ENCODE measurements around the gene RASSF7.
A peak's percentile ranks its signal among the peaks of the same experiment; 100 is the strongest.

The RASSF7 gene

DNA sequence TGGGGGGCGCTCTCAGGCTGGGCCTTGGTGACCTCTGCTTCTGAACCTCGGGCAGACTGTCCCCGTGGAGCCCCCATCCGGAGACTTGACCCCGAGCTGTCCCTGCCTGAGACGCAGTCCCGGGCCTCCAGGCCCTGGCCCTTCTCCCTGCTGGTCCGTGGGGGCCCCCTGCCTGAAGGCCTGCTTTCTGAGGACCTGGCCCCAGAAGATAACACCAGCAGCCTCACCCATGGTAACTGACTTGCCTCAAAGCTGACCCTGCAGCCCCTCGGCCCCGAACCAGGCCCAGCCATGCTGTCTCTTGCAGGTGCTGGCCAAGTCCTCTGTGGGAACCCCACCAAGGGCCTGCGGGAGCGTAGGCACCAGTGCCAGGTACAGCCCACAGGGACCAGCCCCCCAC is 9.2 kb upstream of the RASSF7 start:
- no peak for DNase-seq (ENCODE audit: low spot score)

DNA sequence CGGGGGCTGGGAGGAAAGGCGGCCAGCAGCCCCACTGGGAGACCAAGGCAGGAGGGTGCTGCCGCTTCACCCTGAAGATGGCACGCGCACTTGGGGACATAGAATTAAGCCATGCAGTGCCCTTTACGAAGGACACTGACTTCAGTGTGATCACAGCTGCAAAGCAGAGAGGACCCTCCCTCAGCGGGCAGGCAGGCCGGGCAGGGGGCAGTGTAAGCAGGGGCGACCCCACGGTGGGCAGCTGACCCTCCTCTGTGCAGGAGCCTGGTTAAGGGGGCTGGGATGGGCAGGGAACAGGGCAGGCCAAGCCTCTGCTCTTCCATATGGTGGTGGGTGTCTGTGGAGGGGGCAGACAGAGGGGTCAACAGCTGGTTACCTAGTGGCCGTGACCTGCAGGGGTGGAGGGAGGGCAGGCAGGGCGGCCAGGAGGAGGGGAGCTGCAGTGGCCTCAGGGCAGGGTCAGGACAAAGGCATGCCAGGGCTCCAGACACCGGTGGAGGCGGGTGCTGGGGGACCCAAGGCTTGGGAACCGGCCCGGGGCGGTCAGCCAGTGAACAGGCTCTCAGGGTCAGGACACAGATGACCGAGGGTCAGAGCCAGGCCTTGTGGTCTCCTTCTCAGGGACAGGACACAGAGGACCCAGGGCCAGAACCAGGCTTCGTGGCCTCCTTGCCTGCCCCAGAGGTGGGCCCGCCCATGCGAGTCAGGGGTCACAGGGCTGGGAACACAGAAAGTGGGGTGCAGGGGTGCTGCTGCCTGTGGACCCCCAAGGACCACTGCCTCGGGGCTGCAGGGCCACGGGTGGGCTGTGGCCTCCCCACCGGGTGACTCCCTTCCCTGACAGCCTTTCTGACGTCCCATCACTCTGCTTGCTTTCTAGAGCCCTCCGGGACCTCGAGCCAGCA is 7.4 kb upstream of the RASSF7 start:
- no peak for DNase-seq (ENCODE audit: low spot score)

DNA sequence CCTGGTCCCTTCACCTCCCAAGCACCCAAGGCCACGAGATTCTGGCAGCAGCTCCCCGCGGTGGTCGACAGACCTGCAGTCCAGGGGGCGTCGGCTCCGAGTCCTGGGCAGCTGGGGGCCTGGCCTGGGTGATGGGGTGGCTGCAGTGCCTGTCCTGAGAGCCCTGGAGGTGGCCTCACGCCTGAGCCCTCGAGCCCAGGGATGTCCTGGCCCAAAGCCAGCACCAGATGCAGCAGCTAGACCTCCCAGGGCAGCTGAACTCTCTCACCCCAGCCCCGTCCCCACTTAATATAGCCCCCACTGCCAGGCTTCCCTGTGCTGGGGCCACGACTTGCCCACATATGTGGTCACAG is 6.8 kb upstream of the RASSF7 start:
- no peak for DNase-seq (ENCODE audit: low spot score)

DNA sequence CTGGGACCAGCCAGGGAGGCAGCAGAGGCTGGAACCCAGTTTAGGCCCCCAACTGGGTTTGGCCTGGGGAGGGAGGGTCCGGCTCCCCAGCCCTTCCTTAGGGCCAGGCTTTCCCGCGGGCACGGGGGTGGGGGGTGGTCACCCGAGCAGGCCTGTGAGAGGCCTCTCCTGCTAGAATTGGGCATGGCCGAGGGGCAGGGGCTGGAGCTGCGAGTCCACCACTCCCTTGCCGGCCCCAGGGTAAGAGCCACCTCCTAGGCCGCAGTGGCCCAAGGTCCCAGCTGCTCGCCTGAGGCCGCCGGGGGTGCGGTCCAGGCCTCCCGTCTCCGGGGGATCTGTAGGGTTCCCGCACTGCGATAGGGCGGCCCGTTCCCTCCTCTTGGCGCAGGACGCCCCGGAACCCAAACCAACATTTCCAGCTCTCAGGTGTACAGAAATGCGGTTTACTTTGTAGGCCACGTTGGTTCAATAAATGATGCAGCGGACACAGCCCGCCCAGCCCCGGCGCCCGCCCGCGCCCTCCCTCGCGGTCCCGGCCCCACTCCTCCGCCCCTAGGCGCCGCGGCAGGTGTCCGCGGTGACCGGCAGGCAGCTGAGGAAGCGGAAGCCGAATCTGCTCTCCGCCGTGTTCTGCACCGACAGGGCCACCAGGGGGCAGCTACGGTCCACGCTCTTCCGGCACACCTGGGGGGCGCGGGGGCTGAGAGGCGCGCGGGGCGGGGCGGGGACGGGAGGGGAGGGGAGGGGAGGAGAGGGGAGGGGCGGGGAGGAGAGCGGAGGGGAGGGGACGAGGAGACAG is 6.1 kb upstream of the RASSF7 start:
- DNase-seq (ENCODE audit: low spot score) = peak; percentile 87

DNA sequence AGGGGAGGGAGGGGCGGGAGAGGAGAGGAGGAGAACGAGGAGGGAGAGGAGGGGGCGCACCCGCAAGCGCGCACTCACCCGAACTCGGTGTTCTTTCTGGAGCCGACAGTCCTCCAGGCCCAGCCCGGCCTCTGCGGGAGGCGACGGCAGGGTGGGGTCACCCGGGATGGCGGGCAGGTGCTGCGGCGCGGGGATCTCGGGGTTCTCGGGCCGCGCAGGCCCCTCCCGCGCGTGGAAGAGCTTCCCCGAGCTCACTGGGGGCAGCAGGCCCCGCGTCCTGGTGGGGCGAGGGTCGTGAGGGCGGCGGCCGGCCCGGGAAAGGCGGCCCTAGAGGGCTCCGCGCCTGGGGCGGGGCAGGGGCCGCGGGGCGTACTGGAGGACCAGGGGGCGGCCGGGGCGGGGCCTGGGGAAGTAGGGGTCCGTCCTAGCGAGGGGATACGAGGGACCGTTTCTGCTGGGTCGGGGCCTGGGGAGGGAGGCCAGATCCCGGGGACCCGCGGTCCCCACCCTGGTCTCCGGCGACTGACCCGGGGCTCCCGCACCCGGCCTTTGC is 5.5 kb upstream of the RASSF7 start:
- DNase-seq (ENCODE audit: low spot score) = no peak

DNA sequence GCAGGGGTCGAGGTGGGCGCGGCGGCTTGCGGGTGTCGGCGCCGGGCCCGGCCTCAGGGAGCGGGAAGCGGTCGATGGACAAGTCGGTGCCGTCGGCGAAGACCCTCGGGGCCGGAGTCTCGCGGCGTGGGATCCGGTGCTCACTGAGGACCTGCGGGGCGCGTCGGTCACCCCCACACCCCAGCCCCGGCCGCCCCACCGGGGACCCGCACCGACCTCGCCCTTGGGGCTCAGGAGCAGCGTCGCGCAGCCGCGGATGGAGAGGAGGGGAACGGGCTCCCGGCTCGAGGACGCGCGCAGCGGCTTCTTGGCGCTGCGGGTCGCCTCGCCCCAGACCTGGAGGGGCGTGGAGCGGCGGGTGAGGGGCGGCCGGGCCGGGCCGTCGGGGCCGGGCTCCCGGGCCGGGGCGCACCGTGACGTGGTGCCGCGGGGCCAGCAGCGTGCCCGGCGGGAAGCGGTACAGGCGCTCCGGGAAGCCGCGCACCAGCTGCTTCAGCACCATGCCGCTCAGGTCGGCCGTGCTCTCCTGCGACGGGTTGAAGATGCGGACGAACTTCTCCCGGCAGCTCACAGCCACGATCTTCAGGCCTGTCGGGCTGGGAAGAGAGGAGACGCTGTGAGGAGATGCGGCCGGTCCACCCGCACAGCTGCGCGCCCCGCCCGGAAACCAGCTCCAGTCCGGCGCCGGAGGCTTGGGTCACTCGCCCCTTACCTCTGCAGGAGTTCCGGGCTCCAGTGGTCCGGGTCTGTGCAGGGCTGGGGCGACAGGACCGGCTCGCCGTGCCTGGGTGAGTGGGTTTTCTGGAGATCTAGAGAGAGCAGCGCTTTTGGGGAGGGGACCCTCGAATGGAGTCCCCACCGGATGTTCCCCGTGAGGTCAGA is 4.7 kb upstream of the RASSF7 start:
- no peak for DNase-seq (ENCODE audit: low spot score)

DNA sequence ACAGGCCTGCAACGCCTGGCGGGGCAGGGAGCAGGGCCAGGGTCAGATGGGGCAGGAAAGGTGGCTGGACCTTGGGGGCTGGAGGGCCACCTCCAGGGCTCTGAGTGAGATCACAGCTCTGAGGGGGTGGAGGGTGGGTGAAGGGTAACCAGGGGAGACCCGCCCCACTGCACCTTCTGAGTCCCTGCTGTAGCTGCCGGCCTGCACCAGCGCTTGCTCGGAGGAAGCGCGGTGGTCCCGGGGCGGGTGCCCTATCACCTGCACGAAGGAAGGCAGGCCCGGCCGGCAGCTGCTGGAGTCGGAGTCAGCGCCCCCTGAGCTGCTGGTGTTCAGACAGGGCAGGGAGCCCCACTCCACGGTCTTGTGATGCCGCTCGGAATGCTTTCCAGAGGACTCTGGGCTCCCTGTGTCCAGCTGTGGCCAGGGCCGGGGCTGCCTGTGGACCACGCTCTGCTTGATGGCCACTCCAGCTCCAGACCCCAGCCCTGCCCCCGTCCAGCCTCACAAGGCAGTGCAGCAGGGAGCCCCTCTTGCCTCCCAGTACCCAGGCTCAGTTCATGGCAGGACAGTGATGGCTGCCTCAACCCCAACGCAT is 4.0 kb upstream of the RASSF7 start:
- no peak for DNase-seq (ENCODE audit: low spot score)

DNA sequence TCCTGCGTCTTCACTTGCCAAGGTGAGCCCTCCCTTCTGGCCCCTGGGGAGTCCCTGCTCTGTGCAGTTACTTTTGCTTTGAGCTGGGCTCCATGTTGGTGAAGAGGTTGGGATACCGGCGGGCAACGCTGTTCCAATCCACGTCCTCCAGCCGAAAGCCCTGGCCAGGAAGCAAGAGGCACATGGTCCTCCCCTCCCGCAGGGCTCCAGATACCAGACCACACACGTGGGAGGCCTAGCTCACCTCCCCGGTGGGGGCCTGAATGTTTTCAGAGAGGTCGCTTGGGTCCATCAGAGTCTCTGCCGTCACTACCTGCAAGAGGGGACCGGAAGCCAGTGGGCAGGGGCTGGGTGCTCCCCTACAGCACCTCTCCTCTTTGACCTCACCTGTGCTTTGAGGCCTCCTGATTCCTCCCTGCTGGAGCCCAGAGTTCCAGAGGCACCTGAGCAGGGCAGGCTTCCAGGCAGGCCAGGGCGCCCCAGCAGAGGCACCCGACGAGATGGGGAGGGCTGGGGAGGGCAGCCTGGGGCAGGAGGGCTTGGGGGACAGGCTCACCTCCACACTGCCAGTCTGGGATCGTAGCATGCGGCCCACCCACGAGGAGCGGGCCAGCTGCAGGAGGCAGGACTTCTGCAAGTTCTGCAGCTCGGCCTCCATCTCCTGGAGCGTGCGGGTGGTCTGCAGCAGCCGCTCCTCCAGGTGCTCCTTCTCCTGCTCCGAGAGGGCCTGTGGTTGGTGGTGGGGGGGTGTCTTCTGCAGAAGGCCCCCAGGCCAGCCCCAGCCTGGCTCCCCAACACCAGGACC is 3.2 kb upstream of the RASSF7 start:
- no peak for DNase-seq (ENCODE audit: low spot score)

DNA sequence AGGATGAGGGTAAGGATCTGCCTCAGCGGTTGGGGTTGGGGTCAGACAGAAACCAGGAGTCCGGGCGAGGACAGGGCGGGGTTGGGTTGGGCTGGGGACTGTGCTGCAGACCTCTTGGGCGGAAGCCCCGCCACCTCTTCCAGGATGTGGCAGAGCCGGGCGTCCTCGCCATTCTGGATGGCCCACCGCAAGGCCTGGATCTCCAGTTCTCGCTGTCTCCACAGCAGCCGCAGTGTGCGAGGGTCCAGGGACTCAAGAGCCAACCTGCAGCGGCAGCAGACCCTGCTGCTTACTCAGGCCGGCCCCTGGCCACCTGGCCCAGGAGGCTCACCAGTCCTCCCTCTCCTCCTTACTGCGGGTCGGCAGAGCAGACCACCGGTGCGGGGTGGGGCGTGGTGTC is 2.3 kb upstream of the RASSF7 start:
- DNase-seq (ENCODE audit: low spot score) = no peak

DNA sequence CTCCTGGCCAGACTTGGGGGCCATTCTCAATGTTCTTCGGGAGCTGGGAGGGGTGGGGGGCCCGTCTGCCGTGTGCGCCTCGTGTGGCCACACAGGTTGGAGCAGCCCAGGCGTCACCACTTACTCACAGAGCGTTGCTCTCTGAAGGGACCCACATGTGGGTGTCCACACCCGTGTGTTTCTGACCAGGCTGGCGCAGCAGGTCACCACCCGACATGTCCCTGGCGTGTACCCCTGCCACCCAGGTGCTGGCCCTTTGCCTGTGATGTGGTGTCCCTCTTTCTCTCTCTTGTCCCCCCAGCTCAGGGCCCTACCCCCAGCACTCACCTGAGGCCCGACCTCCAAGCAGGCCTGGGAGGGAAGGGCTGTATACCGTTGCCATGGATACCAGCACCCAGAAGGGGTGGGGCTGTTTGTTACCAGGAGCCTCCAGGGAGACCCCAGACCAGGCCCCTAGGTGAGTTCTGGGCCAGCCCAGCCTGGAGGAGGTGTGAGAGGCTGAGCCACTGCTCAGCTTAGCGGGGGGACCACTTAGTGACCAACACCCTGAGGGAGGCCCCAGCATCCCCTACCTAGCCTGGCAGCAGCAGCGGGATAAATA is 1.6 kb upstream of the RASSF7 start:
- no peak for DNase-seq (ENCODE audit: low spot score)

DNA sequence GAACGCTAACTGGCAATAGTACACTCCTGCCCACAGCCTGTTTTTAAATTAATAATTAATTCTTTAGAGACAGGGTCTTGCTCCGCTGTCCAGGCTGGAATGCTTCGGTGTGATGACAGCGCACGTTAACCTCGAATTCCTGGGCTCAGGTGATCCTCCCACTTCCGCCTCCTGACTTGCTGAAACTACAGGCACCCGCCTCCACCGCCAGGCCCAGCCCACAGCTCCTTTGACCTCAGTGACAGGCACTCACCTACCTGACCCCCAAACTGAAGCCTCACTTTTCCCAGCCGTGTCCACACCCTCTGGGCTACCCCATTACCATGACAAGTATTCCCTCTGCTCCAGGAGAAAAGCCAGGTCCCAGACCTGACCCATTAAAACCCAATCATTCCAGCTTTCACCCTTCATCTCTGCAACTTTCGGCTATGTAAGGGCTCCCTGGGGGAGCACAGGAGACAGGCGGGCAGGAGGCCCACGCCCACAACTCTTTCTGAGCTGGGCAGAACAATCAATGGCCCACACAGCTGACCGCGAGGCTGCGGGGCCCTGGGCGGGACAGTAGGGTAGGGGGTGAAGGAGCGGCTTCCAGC is 962 bp upstream of the RASSF7 start:
- peak; percentile 14 for DNase-seq (ENCODE audit: low spot score)

DNA sequence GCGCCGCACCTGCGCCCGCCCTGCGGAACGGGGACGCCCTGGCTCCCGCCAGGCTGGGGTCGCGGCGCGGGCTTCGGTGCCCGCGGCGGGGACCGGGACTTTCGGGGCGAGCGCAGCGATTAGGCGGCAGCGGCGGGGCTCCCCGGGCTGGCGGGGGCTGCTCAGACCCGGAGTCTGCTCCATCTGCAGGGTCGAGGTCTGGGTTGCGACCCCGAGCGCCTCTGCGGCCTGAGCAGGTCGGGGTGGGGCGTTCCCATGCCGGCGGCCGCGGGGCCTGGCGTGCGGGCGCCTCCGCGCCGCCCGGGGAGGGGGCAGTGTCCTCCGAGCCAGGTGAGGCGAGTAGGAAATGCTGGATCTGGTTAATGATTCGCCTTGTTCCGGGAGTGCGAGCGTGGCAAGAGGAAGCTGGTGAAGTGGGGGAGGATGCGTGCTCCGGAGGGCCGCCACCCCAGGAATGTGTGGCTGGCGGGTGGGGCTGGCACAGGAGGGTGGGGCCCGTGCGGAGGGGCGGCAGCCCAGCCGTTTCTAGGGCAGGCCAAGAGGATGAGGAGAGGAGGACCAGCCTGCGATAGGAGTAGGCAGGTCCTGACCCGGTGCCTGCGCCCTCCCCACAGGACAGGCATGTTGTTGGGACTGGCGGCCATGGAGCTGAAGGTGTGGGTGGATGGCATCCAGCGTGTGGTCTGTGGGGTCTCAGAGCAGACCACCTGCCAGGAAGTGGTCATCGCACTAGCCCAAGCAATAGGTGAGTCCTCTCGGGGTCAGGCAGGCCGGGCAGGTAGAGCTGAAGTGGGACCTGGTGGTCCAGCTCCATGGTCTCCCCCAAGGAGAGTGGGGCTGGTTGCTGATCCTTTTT is 606 bp downstream of the RASSF7 start:
- DNase-seq (ENCODE audit: low spot score) = peak; percentile 90

DNA sequence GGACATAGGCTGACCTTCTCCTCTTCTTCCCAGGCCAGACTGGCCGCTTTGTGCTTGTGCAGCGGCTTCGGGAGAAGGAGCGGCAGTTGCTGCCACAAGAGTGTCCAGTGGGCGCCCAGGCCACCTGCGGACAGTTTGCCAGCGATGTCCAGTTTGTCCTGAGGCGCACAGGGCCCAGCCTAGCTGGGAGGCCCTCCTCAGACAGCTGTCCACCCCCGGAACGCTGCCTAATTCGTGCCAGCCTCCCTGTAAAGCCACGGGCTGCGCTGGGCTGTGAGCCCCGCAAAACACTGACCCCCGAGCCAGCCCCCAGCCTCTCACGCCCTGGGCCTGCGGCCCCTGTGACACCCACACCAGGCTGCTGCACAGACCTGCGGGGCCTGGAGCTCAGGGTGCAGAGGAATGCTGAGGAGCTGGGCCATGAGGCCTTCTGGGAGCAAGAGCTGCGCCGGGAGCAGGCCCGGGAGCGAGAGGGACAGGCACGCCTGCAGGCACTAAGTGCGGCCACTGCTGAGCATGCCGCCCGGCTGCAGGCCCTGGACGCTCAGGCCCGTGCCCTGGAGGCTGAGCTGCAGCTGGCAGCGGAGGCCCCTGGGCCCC is 1.4 kb downstream of the RASSF7 start:
- no peak for DNase-seq (ENCODE audit: low spot score)

DNA sequence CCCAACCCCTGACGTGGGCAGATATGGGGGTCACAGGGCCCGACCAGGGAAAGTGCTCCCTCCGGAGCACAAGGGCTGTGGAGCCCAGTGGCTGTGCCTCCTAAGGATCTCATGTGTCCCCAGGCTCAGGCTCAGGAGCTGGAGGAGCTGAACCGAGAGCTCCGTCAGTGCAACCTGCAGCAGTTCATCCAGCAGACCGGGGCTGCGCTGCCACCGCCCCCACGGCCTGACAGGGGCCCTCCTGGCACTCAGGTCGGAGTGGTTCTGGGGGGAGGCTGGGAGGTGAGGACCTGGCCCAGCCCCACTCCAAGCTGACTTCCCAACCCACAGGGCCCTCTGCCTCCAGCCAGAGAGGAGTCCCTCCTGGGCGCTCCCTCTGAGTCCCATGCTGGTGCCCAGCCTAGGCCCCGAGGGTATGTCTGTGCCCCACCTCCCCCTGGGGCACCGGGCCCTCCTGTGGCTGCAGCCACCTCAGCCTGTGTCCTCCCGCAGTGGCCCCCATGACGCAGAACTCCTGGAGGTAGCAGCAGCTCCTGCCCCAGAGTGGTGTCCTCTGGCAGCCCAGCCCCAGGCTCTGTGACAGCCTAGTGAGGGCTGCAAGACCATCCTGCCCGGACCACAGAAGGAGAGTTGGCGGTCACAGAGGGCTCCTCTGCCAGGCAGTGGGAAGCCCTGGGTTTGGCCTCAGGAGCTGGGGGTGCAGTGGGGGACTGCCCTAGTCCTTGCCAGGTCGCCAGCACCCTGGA is 2.5 kb downstream of the RASSF7 start:
- no peak for DNase-seq (ENCODE audit: low spot score)

DNA sequence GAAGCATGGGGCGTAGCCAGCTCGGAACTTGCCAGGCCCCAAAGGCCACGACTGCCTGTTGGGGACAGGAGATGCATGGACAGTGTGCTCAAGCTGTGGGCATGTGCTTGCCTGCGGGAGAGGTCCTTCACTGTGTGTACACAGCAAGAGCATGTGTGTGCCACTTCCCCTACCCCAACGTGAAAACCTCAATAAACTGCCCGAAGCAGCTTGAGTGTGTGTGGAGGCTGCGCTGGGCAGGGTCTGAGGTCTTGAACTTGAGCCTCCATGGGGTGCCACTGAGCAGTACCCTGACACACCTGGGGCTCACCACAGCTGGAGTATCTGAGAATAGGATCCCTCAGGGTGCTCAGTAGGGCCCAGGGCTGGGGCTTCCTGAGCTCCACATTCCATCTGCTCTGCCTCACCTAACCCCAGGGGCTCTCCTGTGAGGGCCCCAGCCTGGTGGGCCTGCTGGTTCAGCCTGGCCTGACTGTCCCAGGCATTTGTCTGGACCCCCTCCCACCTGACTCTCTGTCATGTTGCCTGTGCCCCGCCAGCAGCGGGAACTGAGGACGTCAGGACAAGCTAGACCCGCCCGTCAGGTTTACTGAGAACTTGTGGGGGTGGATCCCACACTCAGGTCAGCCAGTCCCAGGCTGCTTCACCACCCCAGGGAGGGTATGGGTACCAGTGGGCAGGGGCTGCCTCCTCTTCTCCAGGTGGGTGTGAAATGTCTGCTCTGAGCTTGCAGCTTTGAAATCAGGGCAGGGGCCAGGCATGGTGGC is 3.2 kb downstream of the RASSF7 start:
- DNase-seq (ENCODE audit: low spot score) = no peak

DNA sequence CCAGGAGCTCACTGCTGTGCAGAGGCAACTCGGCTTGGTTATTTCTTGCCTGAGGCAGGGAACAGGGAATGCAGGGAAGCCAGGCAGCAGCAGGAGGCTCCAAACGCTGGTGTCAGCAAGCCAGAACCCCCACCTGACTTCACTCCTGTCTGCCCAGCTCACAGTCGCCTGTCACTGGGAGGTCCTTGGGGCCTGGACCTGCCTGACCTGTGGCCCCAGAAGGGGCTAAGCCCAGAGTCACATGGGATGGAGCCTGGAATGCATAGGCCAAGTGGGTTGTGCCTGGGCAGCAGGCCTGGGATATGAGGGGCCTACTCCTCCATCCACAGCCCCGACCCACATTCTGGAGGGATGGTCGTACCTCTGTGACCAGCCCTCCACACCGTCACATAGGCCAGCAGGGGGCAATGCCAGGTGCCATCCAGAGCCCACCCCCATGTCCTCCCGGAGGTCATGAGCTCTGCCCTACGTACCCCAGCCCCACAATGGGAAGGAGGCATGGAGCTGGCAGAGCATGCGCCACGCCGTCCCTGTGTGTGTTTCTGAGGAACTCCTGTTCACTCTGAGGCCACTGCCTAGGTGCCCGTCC is 5.2 kb downstream of the RASSF7 start:
- no peak for DNase-seq (ENCODE audit: low spot score)
